GM20000 (cell line): ENCODE data around the gene PKN1.
"Not testable (repeated sequence)": the region's sequence is repeated elsewhere in the genome, so short reads cannot be mapped to it uniquely, and the experiment has no call there.

Experiments used
- DNase-seq: peaks from one replicate; pipeline ENCODE4 v3.0.0; 2012; ENCODE audit warnings: low spot score
- TF ChIP-seq, protein P1 (sequence below): IDR thresholded peaks from 2 replicates; pipeline ENCODE4 v1.5.1; 2012; ENCODE audit warnings: mild to moderate bottlenecking, control low read depth; ENCODE audit errors: extremely low read depth, missing control alignments

PKN1 gene

DNA sequence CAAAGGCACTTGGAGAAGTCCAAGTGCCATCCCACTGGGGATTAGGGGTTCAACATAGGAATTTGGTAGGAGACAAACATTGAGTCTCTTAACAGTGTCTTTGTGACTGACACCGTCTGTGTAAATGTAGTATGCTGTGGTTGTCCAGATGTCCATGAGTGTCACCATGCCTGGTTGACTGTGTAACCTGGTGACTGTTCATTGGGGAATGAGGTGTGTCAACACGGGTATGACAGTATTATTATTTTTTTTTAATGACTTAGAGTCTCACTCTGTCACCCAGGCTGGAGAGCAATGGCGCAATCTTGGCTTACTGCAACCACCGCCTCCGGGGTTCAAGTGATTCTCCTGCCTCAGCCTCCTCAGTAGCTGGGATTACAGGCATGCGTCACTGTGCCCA lies 16.2 kb downstream of the PKN1 start:
- no peak for DNase-seq
- TF ChIP-seq, protein P1, sequence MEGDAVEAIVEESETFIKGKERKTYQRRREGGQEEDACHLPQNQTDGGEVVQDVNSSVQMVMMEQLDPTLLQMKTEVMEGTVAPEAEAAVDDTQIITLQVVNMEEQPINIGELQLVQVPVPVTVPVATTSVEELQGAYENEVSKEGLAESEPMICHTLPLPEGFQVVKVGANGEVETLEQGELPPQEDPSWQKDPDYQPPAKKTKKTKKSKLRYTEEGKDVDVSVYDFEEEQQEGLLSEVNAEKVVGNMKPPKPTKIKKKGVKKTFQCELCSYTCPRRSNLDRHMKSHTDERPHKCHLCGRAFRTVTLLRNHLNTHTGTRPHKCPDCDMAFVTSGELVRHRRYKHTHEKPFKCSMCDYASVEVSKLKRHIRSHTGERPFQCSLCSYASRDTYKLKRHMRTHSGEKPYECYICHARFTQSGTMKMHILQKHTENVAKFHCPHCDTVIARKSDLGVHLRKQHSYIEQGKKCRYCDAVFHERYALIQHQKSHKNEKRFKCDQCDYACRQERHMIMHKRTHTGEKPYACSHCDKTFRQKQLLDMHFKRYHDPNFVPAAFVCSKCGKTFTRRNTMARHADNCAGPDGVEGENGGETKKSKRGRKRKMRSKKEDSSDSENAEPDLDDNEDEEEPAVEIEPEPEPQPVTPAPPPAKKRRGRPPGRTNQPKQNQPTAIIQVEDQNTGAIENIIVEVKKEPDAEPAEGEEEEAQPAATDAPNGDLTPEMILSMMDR: no peak

DNA sequence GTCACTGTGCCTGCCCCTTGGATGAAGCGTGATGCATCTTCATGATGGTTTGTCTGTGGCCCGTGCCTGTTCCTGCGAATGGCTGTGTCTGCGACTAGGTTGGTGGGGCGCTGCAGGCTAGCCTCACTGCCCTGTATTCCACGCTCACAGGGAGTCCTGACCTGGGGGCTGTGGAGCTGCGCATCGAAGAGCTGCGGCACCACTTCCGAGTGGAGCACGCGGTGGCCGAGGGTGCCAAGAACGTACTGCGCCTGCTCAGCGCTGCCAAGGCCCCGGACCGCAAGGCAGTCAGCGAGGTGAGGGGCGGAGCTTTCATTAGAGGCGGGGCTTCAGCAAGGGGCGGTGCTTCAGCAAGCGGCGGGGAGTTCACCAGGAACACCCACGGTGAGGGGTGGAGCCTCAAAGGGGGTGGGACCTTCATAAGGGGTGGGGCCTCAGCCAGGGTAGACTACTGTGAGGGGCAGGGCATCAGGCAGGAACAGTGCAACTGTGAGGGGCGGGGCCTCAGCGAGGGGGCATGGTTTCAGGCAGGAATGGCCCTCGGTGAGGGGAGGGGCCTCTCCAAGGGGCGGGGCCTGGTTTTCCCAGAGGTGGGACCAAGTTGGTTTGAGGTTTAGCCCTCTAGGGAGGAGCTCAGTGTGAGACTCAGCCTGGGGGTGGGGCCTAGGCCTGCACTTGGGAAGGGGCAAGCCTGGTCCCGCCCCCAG lies 17.2 kb downstream of the PKN1 start:
- peak; percentile 78 for DNase-seq
- TF ChIP-seq, protein P1: no peak

DNA sequence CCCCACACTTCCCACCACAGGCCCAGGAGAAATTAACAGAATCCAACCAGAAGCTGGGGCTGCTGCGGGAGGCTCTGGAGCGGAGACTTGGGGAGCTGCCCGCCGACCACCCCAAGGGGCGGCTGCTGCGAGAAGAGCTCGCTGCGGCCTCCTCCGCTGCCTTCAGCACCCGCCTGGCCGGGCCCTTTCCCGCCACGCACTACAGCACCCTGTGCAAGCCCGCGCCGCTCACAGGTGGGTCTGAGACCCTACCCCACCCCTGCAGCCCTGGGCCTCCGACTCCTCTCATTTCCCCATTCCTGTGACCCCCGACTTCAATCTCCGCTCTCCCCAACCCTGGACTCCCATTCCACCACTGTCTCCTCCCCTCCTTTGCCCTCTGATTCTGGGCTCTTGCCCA lies 17.8 kb downstream of the PKN1 start:
- DNase-seq: no peak
- TF ChIP-seq, protein P1: no peak

DNA sequence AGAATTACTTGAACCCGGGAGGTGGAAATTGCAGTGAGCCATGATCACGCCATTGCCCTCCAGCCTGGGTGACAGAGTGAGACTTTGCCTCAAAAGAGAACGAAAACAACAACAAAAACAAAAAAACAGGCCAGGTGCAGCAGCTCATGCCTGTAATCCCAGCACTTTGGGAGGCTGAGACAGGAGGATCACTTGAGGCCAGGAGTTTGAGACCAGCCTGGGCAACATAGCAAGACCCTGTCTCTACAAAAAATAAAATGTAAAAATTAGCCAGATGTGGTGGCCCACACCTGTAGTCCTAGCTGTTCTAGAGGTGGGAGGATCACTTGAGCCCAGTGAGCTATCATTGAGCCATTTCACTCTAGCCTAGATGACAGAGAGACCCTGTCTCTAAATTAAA lies 19.2 kb downstream of the PKN1 start:
- DNase-seq: not testable (repeated sequence)

DNA sequence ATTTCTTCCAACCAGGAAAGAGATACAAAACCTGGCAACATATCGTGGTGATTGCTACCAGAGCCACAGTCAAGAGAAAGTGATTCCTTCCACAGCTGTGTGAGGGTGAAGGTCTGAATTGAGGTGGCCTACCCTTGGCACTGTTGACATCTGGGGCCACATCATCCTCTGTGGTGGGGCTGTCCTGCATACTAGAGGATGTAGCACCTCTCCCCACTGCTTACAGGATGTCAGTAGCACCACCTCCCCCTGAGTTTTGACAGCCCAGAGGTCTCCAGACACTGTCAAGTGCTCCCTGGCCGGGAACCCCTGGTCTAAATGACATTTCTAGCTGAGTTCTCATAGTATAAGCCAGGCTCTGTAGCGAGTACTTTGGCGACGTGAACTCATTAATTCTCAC lies 26.6 kb downstream of the PKN1 start:
- DNase-seq: no peak
- TF ChIP-seq, protein P1: no peak

DNA sequence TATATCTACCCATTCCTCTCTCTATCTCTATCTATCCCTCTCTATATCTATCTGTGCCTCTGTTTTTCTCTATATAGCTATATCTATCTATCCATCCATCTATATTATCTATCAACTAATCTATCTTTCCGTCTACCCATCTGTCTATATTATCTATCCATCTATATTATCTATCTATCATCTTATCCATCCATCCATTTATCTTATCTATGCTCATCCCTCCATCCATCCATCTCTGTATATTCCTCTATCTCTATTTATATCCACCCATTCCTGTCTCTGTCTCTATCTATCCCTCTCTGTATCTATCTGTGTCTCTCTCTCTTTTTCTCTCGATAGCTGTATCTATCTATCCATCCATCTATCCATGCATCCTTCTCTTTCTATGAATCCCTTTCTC lies 27.8 kb downstream of the PKN1 start:
- TF ChIP-seq, protein P1: no peak

DNA sequence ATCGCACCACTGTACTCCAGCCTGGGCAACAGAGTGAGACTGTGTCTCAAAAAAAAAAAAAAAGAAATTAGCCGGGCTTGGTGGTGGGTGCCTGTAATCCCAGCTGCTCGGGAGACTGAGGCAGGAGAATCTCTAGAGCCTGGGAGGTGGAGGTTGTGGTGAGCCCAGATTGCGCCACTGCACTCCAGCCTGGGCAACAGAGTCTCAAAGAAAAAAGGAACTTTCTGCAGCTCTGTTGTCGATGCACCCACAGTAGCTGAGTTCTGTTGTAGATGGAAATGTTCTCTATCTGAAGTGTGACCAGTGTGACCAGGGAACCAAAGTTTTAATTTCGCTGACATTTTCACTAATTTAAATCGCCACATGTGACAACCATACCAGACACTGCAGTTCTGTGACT lies 29.3 kb downstream of the PKN1 start:
- not testable (repeated sequence) for DNase-seq

More for the DNA sequence above, 27.8 kb downstream of the PKN1 start:
- no peak for DNase-seq

DNA sequence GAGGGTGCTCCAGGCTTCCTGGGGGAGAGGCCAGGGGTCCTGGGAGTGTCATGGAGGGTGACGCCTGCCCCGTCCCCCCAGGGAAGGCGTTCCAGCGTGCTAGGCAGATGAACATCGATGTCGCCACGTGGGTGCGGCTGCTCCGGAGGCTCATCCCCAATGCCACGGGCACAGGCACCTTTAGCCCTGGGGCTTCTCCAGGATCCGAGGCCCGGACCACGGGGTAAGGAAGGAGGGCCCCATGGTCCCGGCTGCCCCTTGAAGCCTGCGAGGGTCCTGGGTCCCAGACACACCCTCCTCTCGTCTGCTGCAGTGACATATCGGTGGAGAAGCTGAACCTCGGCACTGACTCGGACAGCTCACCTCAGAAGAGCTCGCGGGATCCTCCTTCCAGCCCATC lies 30.6 kb downstream of the PKN1 start:
- TF ChIP-seq, protein P1: no peak
- no peak for DNase-seq
